Measurements from ENCODE around the gene NUTF2.
A peak's percentile ranks its signal among the peaks of the same experiment; 100 is the strongest.

GRCh38 chr16:67919622-67920221 is 73.0 kb downstream of the NUTF2 start:
- no peak for TF ChIP-seq HDAC2 (IDR thresholded peaks at IDR 0.05)
- no peak for TF ChIP-seq CBFB (IDR thresholded peaks at IDR 0.05; ENCODE audit: low read depth)
- no peak for TF ChIP-seq BHLHE40 (IDR thresholded peaks at IDR 0.05; ENCODE audit: borderline replicate concordance in 1 of 2, low read depth in 2 of 2, low read length in 1 of 2)
- peak in 2 of 3 experiments; percentile 21 to 24; a peak in 2 of 6 replicates for TF ChIP-seq CTCF (IDR thresholded peaks at IDR 0.05 in 2 of 3, conservative IDR thresholded peaks at IDR 0.05 in 1 of 3; ENCODE audit: control insufficient read depth in 2 of 3, extremely low read depth in 1 of 3, insufficient read depth in 1 of 3, low read depth in 3 of 3, low read length in 3 of 3)
- no peak for TF ChIP-seq KDM1A (IDR thresholded peaks at IDR 0.05; ENCODE audit: borderline replicate concordance)
- TF ChIP-seq NFIC (IDR thresholded peaks at IDR 0.05; ENCODE audit: low read depth, low read length), result no peak
- TF ChIP-seq CBX3 (IDR thresholded peaks at IDR 0.05; ENCODE audit: borderline replicate concordance, low read depth), result no peak
- no peak for TF ChIP-seq USF2 (IDR thresholded peaks at IDR 0.05; ENCODE audit: borderline replicate concordance, low read depth, low read length)
- TF ChIP-seq, protein P1, sequence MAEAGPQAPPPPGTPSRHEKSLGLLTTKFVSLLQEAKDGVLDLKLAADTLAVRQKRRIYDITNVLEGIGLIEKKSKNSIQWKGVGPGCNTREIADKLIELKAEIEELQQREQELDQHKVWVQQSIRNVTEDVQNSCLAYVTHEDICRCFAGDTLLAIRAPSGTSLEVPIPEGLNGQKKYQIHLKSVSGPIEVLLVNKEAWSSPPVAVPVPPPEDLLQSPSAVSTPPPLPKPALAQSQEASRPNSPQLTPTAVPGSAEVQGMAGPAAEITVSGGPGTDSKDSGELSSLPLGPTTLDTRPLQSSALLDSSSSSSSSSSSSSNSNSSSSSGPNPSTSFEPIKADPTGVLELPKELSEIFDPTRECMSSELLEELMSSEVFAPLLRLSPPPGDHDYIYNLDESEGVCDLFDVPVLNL (IDR thresholded peaks at IDR 0.05; ENCODE audit: low read depth, low read length), result no peak
- TF ChIP-seq HDAC6 (IDR thresholded peaks at IDR 0.05; ENCODE audit: unreplicated experiment), result no peak
- TF ChIP-seq RELA (IDR thresholded peaks at IDR 0.05; ENCODE audit: borderline replicate concordance, partially characterized antibody), result no peak
- TF ChIP-seq POLR2A (IDR thresholded peaks at IDR 0.05; ENCODE audit: low read depth, low read length), result no peak
- no peak for TF ChIP-seq EP300 (IDR thresholded peaks at IDR 0.05; ENCODE audit: borderline replicate concordance in 1 of 2, control insufficient read depth in 1 of 2, low read depth in 2 of 2, low read length in 2 of 2)

Data from GM12878 (cell line).